GM18519 (cell line): ENCODE data around the gene SLC39A10.
"Not testable (repeated sequence)": the region's sequence is repeated elsewhere in the genome, so short reads cannot be mapped to it uniquely, and the experiment has no call there.

Source experiments
- ATAC-seq: cut with Tn5 transposase; IDR thresholded peaks from one replicate; pipeline ENCODE4 v1.9.1; 2021; ENCODE audit warnings: mild to moderate bottlenecking, moderate library complexity; ENCODE audit not compliant: unreplicated experiment, low FRiP score

SLC39A10 gene

GRCh38 chr2:195645413-195645812, 11.6 kb upstream of the SLC39A10 start:
- no peak for ATAC-seq

GRCh38 chr2:195646424-195646823, 10.6 kb upstream of the SLC39A10 start:
- ATAC-seq, result no peak

- ATAC-seq, result no peak
Observed at GRCh38 chr2:195647302-195647701, 9.7 kb upstream of the SLC39A10 start.

GRCh38 chr2:195648370-195648769, 8.7 kb upstream of the SLC39A10 start:
- ATAC-seq, result not testable (repeated sequence)

GRCh38 chr2:195648787-195649186, 8.2 kb upstream of the SLC39A10 start:
- no peak for ATAC-seq

- ATAC-seq, result peak; percentile 19
Observed at GRCh38 chr2:195649629-195650190, 7.3 kb upstream of the SLC39A10 start.

DNA sequence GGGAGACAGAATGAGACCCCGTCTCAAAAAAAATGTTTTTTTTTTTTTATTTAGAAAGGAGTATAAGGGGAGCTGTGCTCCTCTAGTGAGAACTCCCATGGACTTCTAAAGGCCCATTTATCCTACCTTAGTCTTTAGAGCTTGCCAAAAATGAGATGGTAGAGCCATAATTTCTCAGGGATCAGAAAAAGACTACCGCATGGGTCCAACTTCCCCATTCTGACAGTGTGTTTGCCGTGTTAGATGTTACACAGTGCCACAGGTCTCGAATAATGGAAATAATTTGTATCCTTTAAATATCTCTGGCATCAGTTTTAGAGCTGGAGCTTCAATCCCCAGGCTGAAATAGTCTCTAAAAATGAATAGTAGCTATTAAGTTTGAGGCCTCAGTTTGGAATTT, 6.0 kb upstream of the SLC39A10 start:
- no peak for ATAC-seq

DNA sequence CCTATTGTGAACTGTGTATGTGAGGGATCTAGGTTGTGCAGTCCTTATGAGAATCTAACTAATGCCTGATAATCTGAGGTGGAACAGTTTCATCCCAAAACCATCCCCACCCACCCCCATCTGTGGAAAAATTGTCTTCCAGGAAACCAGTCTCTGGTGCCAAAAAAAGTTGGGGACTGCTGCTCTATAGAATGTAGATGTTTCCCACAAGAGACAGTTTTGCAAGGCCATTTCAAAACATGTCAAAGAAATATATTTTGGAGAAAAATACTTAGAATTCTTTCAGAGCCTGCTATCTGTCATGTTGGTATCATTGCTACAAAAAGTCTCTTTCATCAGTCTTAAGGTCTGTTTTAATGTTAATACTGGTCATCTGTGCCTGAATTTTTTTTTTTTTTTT, 4.1 kb upstream of the SLC39A10 start:
- ATAC-seq, result no peak

GRCh38 chr2:195656161-195656858, 716 bp upstream of the SLC39A10 start:
- ATAC-seq, result no peak

- peak; percentile 4 for ATAC-seq
Observed at GRCh38 chr2:195657634-195658540, 861 bp downstream of the SLC39A10 start.

DNA sequence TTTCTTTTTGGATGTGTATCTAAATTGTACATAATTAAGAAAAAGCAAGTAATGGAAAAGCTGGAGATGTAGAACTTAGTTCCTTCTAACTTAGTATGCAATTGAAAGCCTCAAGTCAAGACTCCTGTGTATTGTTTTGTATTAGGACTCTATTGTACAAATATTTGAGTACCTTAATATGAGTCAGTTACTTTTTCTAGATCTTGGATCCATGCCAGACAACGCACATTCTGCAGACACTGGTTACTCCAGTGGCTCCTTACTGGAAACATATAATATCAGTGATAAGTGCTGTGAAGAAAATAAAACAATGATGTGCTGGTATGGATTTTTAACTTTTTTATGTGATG, 1.5 kb downstream of the SLC39A10 start:
- ATAC-seq, result no peak

DNA sequence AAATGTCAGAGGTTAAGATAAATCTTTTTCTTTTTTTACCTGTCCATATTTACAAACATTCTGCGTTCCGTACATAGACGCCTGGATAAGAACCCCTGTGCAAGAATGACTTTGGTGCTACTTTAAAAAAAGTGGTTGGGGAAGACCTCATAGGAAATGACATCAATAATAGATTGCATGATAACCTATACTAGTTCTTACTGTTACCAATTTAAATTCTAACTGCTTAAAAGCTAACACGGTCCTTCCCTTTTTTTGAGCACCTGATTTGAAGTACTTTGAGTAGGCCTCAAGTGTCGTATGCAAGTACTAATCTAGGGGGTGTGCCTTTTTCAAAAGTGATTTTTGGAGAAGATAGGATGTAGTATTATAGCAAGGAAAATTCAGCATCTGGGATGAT, 2.1 kb downstream of the SLC39A10 start:
- no peak for ATAC-seq

GRCh38 chr2:195659982-195660890, 3.2 kb downstream of the SLC39A10 start:
- ATAC-seq, result no peak

DNA sequence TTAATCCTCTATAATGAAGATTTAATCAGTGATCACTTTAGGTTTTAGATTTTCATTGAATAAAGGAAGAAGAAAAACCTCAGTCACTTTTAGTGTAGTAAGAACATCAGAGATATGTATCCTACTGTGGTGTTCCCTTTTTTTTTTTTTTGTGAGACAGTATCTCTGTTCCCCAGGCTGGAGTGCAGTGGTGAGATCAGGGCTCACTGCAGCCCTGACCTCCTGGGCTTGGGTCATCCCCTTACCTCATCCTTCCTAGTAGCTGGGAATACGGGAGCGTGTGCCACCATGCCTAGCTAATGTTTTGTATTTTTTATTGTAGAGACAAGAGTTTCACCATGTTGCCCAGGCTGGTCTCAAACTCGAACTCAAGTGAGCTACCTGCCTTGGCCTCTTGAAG, 5.1 kb downstream of the SLC39A10 start:
- ATAC-seq, result no peak

DNA sequence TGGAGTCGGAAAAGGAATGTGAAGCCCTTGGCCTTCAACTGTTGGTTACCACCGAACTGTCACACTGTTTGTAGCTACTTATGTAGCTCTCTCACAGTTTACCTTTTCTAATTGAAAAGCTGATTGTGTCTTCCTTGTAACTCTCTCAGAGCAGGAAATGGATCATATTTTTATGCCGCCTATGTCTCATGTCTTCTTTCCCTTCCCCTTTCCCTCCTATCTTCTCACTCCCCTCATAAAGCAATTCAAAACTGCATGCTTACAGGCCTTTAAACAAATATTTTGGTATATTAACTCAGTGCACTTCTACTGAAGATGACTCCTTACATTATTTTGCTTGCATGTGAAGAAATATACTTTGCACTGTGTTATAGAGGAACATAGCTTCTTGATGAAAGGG, 6.0 kb downstream of the SLC39A10 start:
- no peak for ATAC-seq

GRCh38 chr2:195664528-195664927, 7.5 kb downstream of the SLC39A10 start:
- no peak for ATAC-seq

DNA sequence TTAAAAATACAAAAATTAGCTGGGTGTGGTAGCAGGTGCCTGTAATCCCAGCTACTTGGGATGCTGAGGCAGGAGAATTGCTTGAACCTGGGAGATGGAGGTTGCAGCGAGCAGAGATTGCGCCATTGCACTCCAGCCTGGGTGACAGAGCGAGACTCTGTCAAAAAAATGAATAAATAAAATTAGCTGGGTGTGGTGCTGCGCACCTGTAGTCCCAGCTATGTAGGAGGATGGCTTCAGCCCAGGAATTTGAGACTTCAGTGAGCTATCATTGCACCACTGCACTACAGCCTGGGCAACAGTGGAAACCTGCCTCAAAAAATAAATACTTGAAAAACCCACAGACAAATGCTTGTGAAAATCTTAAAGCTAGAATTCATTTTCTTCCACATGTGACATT, 8.1 kb downstream of the SLC39A10 start:
- ATAC-seq, result not testable (repeated sequence)

- ATAC-seq, result no peak
Observed at GRCh38 chr2:195666113-195666712, 9.2 kb downstream of the SLC39A10 start.

GRCh38 chr2:195667974-195668373, 10.9 kb downstream of the SLC39A10 start:
- ATAC-seq, result no peak

GRCh38 chr2:195670191-195670590, 13.2 kb downstream of the SLC39A10 start:
- no peak for ATAC-seq
